Vagina (tissue), 2 donors: Measurements from ENCODE around the gene C11orf58.

ENCODE experiments used
- POLR2A ChIP-seq, 2 donors: fragments of 450-650 bp; IDR thresholded peaks; one replicate each; pipeline ENCODE4 v1.6.1; 2017; ENCODE audit warnings: antibody characterized with exemption in 2 of 2, mild to moderate bottlenecking in 2 of 2, moderate library complexity in 2 of 2
- TF ChIP-seq, protein P1 (sequence below), 3 experiments: fragments of 450-650 bp in 2 of 3; fragments of 200-600 bp in 1 of 3; sonication (generic) in 1 of 3; IDR thresholded peaks; one replicate each; pipeline ENCODE4 v1.5.1; 2017 to 2019; ENCODE audit warnings: antibody characterized with exemption in 3 of 3, mild to moderate bottlenecking in 2 of 3, moderate library complexity in 2 of 3

DNA sequence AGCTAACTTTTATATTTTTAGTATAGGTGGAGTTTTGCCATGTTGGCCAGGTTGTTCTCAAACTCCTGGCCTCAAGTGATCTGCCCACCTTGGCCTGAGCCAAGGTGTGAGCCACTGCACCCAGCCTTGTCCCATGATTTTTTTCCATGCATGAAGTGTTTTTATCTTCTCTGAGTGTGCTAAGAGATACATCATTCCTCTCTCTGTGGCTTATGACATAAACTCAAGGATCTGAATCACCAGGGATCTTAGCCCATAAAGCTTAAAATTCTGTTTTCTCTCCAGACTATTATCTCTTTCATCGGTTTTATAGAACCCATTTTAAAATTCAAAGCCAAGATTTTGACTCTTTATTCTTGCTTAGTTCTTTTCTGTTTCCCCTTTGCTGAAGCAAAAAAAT, 48.4 kb upstream of the C11orf58 start:
- TF ChIP-seq POLR2A (IDR thresholded peaks at IDR 0.05), result no peak
- TF ChIP-seq, protein P1, sequence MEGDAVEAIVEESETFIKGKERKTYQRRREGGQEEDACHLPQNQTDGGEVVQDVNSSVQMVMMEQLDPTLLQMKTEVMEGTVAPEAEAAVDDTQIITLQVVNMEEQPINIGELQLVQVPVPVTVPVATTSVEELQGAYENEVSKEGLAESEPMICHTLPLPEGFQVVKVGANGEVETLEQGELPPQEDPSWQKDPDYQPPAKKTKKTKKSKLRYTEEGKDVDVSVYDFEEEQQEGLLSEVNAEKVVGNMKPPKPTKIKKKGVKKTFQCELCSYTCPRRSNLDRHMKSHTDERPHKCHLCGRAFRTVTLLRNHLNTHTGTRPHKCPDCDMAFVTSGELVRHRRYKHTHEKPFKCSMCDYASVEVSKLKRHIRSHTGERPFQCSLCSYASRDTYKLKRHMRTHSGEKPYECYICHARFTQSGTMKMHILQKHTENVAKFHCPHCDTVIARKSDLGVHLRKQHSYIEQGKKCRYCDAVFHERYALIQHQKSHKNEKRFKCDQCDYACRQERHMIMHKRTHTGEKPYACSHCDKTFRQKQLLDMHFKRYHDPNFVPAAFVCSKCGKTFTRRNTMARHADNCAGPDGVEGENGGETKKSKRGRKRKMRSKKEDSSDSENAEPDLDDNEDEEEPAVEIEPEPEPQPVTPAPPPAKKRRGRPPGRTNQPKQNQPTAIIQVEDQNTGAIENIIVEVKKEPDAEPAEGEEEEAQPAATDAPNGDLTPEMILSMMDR (IDR thresholded peaks at IDR 0.05), result no peak
